HFFc6 (cell line): ENCODE measurements around the gene NFAT5. TPM values are rescaled to one million over a fixed set of nuclear protein-coding genes. Genes with fewer than 3 reads are reported as not detected.
A peak's percentile ranks its signal among the peaks of the same experiment; 100 is the strongest.

Experiments used
- DNase-seq: peaks from one replicate; pipeline ENCODE4 v3.0.0-alpha.2; 2018
- H3K27ac Mint-ChIP-seq: 2 replicates; pipeline ENCODE4 v1.8.0; 2020; ENCODE audit warnings: mild to moderate bottlenecking, mixed read lengths
- H3K27me3 Mint-ChIP-seq: 2 replicates; pipeline ENCODE4 v1.8.0; 2021; ENCODE audit warnings: mild to moderate bottlenecking, moderate library complexity, mixed read lengths; ENCODE audit not compliant: insufficient read depth
- H3K36me3 Mint-ChIP-seq: 2 replicates; pipeline ENCODE4 v1.8.0; 2021; ENCODE audit warnings: low read depth, mixed read lengths
- H3K4me1 Mint-ChIP-seq: 2 replicates; pipeline ENCODE4 v1.8.0; 2020; ENCODE audit warnings: low read depth, mixed read lengths
- H3K4me3 Mint-ChIP-seq: 2 replicates; pipeline ENCODE4 v1.8.0; 2020; ENCODE audit warnings: mild to moderate bottlenecking, moderate library complexity, mixed read lengths
- H3K9me3 Mint-ChIP-seq: 2 replicates; pipeline ENCODE4 v1.8.0; 2020; ENCODE audit warnings: mild to moderate bottlenecking, mixed read lengths
- CTCF ChIP-seq: fragments of 200-600 bp; sonication (generic); IDR thresholded peaks from 2 replicates; pipeline ENCODE4 v1.5.0; 2021; ENCODE audit warnings: antibody characterized with exemption, mild to moderate bottlenecking
- total RNA-seq, 6 experiments: library from RNA; stranded (reverse); fragmentation: NEBNext Ultra II Directional; extraction: Animal tissue kit (Norgen Biotek cat#: 25700); gene quantifications; 2 replicates in 1 of 6; 3 replicates in 5 of 6; pipeline ENCODE4 v1.2.3, GENCODE V29; 2021

NFAT5 gene
- total RNA-seq, 6 experiments from 2014 or later: 52.0 to 114 (median 63.7) TPM

DNA sequence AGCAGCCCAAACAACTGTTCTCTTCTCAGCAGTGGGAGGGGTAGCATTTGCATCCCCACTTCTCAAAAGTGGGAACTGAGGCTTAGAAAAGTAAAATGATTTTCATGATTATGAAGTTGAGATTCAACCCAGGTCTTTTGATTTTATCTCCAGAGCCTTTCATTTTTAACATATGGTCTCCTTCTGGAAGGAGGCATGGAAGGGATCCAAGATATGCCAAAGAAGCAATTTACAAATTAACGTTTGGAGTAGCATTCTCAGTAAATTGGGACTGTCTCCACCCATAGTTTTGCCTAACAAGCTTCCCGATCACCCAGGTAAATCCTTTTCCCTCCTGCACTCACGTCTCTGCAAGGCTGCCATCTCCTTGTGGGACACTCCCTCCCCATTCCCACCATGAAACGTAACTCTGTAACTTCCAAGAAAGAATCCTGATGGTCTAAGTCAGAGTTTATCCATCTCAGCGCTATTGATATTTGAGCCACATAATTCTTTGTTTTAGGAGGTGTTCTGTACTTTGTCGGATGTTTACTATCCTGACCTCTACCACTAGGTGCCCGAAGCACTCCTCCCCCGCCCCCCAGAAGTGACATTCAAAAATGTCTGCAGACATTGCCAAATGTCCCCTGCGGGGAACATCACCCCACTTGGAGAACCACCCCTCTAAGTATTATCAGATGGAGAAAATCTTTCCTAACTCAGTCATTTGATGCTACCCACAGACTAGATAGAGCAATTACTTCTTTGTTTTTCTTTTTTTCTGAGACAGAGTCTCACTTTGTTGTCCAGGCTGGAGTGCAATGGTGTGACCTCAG lies 32.9 kb upstream of the NFAT5 start:
- DNase-seq: no peak
- Mint-ChIP-seq H3K27me3 (peaks cover 3% of the 10 kb centered on the region; the same call in 1 of the 2 replicates), H3K9me3 (no peaks in the 10 kb centered on the region), H3K4me1 (peaks cover 78% of the 10 kb centered on the region), H3K4me3 (peak overlapping the region; percentile 67), H3K36me3 (peaks cover 10% of the 10 kb centered on the region), H3K27ac (peak overlapping the region; percentile 85)
- peak; percentile 40 for TF ChIP-seq CTCF

- Mint-ChIP-seq H3K4me1 (peaks cover 75% of the 10 kb centered on the region), H3K4me3 (peak overlapping the region; percentile 50; the same call in 1 of the 2 replicates), H3K36me3 (peaks cover 7% of the 10 kb centered on the region), H3K9me3 (no peaks in the 10 kb centered on the region), H3K27ac (peak overlapping the region; percentile 78), H3K27me3 (peaks cover under 1% of the 10 kb centered on the region)
- no peak for TF ChIP-seq CTCF
- no peak for DNase-seq
Observed at GRCh38 chr16:69534720-69535119, 31.0 kb upstream of the NFAT5 start.

- no peaks in the 10 kb centered on the region for H3K9me3 Mint-ChIP-seq
- DNase-seq: peak; percentile 65
- TF ChIP-seq CTCF: no peak
- peaks cover 5% of the 10 kb centered on the region for H3K36me3 Mint-ChIP-seq
- H3K4me3 Mint-ChIP-seq: peak overlapping the region; percentile 50; the same call in 1 of the 2 replicates
- H3K27ac Mint-ChIP-seq: peak overlapping the region; percentile 78
- peaks cover 75% of the 10 kb centered on the region for H3K4me1 Mint-ChIP-seq
- H3K27me3 Mint-ChIP-seq: peaks cover 2% of the 10 kb centered on the region
Observed at GRCh38 chr16:69535123-69536050, 30.4 kb upstream of the NFAT5 start.

DNA sequence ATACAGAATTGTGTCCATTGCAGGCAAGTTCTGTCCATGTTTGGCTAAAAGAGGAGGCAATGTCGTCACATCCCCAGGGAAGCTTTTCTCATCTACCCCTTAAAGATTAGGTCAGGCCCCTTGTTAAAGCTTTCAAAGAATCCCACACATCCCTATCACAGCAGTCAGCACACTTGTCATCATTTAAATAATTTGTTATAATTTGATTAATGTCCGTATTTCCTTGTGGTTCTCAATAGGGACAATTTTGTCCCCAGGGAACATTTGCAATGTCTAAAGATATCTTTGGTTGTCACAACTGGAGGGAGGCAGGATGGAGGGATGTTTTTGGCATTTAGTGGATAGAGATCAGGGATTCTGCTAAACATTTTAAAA lies 28.1 kb upstream of the NFAT5 start:
- peaks cover 2% of the 10 kb centered on the region for H3K27me3 Mint-ChIP-seq
- no peaks in the 10 kb centered on the region for H3K9me3 Mint-ChIP-seq
- no peak overlapping the region for H3K27ac Mint-ChIP-seq
- no peak for DNase-seq
- H3K36me3 Mint-ChIP-seq: peaks cover 3% of the 10 kb centered on the region; the same call in 1 of the 2 replicates
- no peak overlapping the region for H3K4me3 Mint-ChIP-seq
- peaks cover 60% of the 10 kb centered on the region for H3K4me1 Mint-ChIP-seq
- no peak for TF ChIP-seq CTCF

DNA sequence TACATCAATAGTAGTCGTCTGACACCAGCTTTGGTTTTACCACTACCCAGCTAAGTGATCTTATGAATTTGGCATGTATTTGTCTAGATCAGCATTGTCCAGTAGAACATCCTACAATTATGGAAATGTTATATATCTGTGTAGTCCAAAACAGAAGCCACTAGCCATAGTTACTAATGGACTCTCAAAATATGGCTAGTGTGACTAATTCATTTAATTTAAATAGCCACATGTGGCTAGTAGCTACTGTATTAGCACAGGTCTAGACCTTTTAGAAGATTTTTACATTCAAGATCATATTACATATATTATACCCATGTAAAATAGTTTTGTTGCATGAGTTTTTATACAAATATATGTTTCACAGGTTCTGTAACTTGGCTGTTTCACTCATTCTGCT lies 27.0 kb upstream of the NFAT5 start:
- H3K4me3 Mint-ChIP-seq: no peak overlapping the region
- no peak overlapping the region for H3K27ac Mint-ChIP-seq
- peaks cover 58% of the 10 kb centered on the region for H3K4me1 Mint-ChIP-seq
- TF ChIP-seq CTCF: no peak
- peaks cover 3% of the 10 kb centered on the region; the same call in 1 of the 2 replicates for H3K36me3 Mint-ChIP-seq
- H3K27me3 Mint-ChIP-seq: peaks cover 2% of the 10 kb centered on the region
- DNase-seq: no peak
- H3K9me3 Mint-ChIP-seq: no peaks in the 10 kb centered on the region
